ENCODE measurements around the gene ZBED5. TPM values are rescaled to one million over a fixed set of nuclear protein-coding genes. Genes with fewer than 3 reads are reported as not detected.

Gene ZBED5
- total RNA-seq, 4 donors from 2014 or later, result 26.6 to 63.2 (median 32.2) TPM

DNA sequence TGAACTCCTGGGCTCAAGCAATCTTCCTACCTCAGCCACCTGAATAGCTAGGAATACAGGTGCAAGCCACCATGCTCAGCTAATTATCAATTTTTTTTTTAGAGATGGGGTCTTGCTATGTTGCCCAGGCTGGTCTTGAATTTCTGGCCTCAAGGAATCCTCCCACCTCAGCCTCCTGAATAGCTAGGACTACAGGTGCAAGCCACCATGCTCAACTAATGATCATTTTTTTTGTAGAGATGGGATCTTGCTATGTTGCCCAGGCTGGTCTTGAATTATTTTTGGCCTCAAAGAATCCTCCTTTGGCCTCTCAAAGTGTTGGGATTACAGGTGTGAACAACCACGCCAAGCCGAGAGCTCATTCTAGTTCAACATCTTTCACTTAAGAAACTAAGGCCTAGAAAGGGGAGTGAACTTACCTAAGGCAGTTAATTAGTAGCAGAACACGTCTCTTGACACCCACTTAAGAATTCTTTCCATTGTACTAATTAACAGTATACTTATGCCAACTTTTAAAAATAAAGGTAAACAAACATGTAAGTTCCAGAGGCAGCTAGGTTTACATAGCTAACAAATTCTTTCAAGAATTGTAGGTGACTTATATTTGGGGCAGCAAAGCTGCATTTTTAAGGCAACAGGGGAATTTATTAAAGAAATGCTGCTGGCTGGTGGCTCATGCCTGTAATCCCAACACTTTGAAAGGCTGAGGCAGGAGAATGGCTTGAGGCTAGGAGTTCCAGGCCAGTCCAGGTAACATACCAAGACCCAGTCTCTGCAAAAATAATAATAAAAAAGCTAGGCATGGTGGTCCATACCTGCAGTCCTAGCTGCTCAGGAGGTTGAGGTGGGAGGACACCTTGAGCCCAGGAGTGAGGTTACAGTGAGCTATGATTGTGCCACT lies 9.6 kb downstream of the ZBED5 start:
- no peaks in the 10 kb centered on the region for H3K9me3 ChIP-seq
- H3K36me3 ChIP-seq, result peaks cover 12% of the 10 kb centered on the region
- peaks cover 4% of the 10 kb centered on the region for H3K4me1 ChIP-seq
- H3K4me3 ChIP-seq, result no peak overlapping the region
- H3K27me3 ChIP-seq, result no peaks in the 10 kb centered on the region
- 73% methylated on average over 3 of the region's 3 CpGs for WGBS
- no peak for DNase-seq (ENCODE audit: low spot score in 2 of 2)
- H3K27ac ChIP-seq, result no peak overlapping the region
- TF ChIP-seq, protein P1, sequence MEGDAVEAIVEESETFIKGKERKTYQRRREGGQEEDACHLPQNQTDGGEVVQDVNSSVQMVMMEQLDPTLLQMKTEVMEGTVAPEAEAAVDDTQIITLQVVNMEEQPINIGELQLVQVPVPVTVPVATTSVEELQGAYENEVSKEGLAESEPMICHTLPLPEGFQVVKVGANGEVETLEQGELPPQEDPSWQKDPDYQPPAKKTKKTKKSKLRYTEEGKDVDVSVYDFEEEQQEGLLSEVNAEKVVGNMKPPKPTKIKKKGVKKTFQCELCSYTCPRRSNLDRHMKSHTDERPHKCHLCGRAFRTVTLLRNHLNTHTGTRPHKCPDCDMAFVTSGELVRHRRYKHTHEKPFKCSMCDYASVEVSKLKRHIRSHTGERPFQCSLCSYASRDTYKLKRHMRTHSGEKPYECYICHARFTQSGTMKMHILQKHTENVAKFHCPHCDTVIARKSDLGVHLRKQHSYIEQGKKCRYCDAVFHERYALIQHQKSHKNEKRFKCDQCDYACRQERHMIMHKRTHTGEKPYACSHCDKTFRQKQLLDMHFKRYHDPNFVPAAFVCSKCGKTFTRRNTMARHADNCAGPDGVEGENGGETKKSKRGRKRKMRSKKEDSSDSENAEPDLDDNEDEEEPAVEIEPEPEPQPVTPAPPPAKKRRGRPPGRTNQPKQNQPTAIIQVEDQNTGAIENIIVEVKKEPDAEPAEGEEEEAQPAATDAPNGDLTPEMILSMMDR (IDR thresholded peaks at IDR 0.05), result no peak
- no peak for TF ChIP-seq POLR2A (IDR thresholded peaks at IDR 0.05)
- no peak for TF ChIP-seq EP300 (IDR thresholded peaks at IDR 0.05)
- no peak for TF ChIP-seq POLR2AphosphoS5 (IDR thresholded peaks at IDR 0.05)

DNA sequence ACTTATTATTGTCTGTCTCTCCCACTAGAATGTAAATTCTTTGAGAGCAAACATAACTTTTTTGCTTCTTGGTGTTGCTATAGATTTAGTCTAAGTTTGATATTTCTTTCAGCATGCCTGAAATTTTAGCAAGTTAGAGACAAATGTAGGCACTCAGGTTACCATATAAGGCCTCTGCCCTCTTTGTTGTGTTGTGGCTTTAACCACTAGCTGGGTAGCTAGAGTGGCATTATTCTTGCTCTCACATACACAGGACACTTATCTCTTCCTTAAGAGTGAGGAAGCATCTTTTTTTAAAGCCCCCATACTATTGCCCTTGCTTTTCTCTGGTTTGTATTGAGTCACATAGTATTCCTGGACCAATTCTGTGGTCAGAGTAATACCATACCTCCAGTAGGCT lies 11.2 kb downstream of the ZBED5 start:
- TF ChIP-seq POLR2AphosphoS5 (IDR thresholded peaks at IDR 0.05), result no peak
- TF ChIP-seq, protein P1 (IDR thresholded peaks at IDR 0.05), result no peak
- no peak for TF ChIP-seq EP300 (IDR thresholded peaks at IDR 0.05)
- TF ChIP-seq POLR2A (IDR thresholded peaks at IDR 0.05), result no peak
- Histone ChIP-seq H3K9me3 (no peaks in the 10 kb centered on the region), H3K27ac (no peak overlapping the region), H3K36me3 (no peaks in the 10 kb centered on the region), H3K27me3 (no peaks in the 10 kb centered on the region), H3K4me1 (peaks cover 10% of the 10 kb centered on the region), H3K4me3 (no peak overlapping the region)
- DNase-seq (ENCODE audit: low spot score in 2 of 2), result no peak

DNA sequence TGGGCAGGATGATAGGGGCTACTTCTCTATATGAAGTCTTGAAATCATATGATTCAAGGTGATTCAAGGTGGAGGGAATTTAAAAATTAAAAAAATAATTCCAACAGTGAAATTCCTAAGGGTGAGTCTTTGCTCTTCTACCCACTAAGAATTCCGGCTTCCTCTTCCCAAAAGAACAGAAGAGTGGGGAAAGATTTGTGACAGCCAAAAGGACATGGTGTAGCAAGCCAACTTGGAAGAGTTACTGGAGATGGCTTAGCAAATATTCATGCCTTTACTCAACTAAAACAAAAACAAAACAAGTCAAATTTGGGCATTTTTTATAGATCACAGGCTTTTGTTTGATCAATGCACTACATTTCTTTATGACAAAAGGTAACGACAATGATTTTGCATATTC lies 12.3 kb downstream of the ZBED5 start:
- Histone ChIP-seq H3K36me3 (no peaks in the 10 kb centered on the region), H3K27me3 (no peaks in the 10 kb centered on the region), H3K4me3 (no peak overlapping the region), H3K9me3 (no peaks in the 10 kb centered on the region), H3K4me1 (peaks cover 10% of the 10 kb centered on the region), H3K27ac (no peak overlapping the region)
- no peak for DNase-seq (ENCODE audit: low spot score in 2 of 2)
- 75% methylated on average over 2 of the region's 2 CpGs for WGBS
- TF ChIP-seq, protein P1 (IDR thresholded peaks at IDR 0.05), result no peak
- TF ChIP-seq POLR2A (IDR thresholded peaks at IDR 0.05), result no peak
- no peak for TF ChIP-seq EP300 (IDR thresholded peaks at IDR 0.05)
- TF ChIP-seq POLR2AphosphoS5 (IDR thresholded peaks at IDR 0.05), result no peak

DNA sequence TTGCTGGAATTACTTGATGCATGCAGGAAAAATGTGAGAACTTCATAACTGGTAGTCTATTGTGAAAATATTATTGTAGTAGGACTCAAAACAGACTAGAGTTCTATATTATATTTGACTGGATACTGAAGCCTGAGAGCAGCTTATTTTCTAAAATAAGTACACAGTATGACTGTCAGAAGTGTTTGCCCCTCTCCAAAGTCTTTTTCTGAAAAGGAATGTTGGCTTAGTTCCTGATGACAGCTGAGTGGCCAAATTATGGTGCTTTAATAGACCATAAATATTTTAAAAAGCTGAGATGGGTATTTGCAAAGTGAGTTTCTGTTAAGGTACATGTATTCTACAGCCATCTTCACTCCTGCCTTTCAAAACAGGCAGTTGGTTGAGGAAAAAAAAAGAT lies 13.1 kb downstream of the ZBED5 start:
- TF ChIP-seq, protein P1 (IDR thresholded peaks at IDR 0.05), result no peak
- TF ChIP-seq POLR2A (IDR thresholded peaks at IDR 0.05) (no peak), EP300 (IDR thresholded peaks at IDR 0.05) (no peak), POLR2AphosphoS5 (IDR thresholded peaks at IDR 0.05) (no peak)

DNA sequence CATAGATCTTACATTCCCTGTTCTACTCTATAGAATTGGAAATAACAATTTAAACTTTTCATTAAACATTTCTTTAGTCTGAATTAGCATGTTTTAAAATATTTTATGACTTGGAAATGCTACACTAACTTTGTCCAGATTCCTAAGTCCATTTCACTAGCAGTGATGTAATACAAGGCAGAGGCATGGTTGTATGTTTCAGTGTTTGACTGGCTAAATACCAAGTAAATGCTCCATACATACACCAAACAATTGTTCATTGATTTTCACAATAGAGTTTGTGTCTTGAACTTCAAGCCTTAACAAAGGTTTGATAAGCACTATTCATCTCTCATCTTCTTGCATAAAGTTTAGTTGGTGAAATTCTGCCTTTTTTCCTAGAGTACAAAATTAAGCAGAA lies 13.5 kb downstream of the ZBED5 start:
- Histone ChIP-seq H3K27me3 (no peaks in the 10 kb centered on the region), H3K4me1 (peaks cover 10% of the 10 kb centered on the region), H3K9me3 (no peaks in the 10 kb centered on the region), H3K27ac (no peak overlapping the region), H3K36me3 (no peaks in the 10 kb centered on the region), H3K4me3 (no peak overlapping the region)
- DNase-seq (ENCODE audit: low spot score in 2 of 2), result no peak
- TF ChIP-seq, protein P1 (IDR thresholded peaks at IDR 0.05), result no peak
- TF ChIP-seq EP300 (IDR thresholded peaks at IDR 0.05), result no peak
- TF ChIP-seq POLR2A (IDR thresholded peaks at IDR 0.05), result no peak
- TF ChIP-seq POLR2AphosphoS5 (IDR thresholded peaks at IDR 0.05), result no peak

More for the DNA sequence above, 13.1 kb downstream of the ZBED5 start:
- Histone ChIP-seq H3K4me3 (no peak overlapping the region), H3K9me3 (no peaks in the 10 kb centered on the region), H3K4me1 (peaks cover 10% of the 10 kb centered on the region), H3K27ac (no peak overlapping the region), H3K27me3 (no peaks in the 10 kb centered on the region), H3K36me3 (no peaks in the 10 kb centered on the region)
- no peak for DNase-seq (ENCODE audit: low spot score in 2 of 2)

Measured in suprapubic skin (tissue), 4 donors.